Activated CD8-positive, alpha-beta T cell treated with anti-CD3 and anti-CD28 coated beads for 36 hours (primary cell): Measurements from ENCODE around the gene NCR2. TPM values are rescaled to one million over a fixed set of nuclear protein-coding genes. Genes with fewer than 3 reads are reported as not detected.

Experiments used
- ATAC-seq: fragments of 200-7000 bp; cut with Tn5 transposase; one replicate; pipeline ENCODE4 v1.10.0; 2021; ENCODE audit warnings: mild to moderate bottlenecking, moderate library complexity
- CTCF ChIA-PET: fragments of 350-600 bp; sonication (Branson Sonifier 250); formaldehyde crosslinking; loops from one replicate; lab custom pipeline; 2021; ENCODE audit warnings: antibody characterized with exemption; lab: Charles Lee
- POLR2A ChIA-PET: fragments of 350-600 bp; sonication (Branson Sonifier 250); formaldehyde crosslinking; loops from one replicate; lab custom pipeline; 2021; ENCODE audit warnings: antibody characterized with exemption; lab: Charles Lee
- DNase-seq: peaks from one replicate; pipeline ENCODE4 v3.0.0-alpha.2; 2020
- H3K27ac Mint-ChIP-seq: one replicate; pipeline ENCODE4 v1.8.0; 2021; ENCODE audit warnings: mild to moderate bottlenecking, mixed read lengths
- H3K27me3 Mint-ChIP-seq: one replicate; pipeline ENCODE4 v1.8.0; 2021; ENCODE audit warnings: mixed read lengths
- H3K36me3 Mint-ChIP-seq: one replicate; pipeline ENCODE4 v1.8.0; 2021; ENCODE audit warnings: low read depth, mixed read lengths
- H3K4me1 Mint-ChIP-seq: one replicate; pipeline ENCODE4 v1.8.0; 2021; ENCODE audit warnings: low read depth, mixed read lengths
- H3K4me3 Mint-ChIP-seq: one replicate; pipeline ENCODE4 v1.8.0; 2021; ENCODE audit warnings: mild to moderate bottlenecking, moderate library complexity, mixed read lengths
- H3K9me3 Mint-ChIP-seq: one replicate; pipeline ENCODE4 v1.8.0; 2021; ENCODE audit warnings: mixed read lengths
- intact Hi-C: fragments of 100-400 bp; cut with micrococcal nuclease; formaldehyde crosslinking; loops from one replicate; pipeline ENCODE4 v1.10.0; 2022
- total RNA-seq, 2 experiments: library from RNA; stranded (reverse); gene quantifications; one replicate each; pipeline ENCODE4 v1.2.3, GENCODE V29; 2021
- TF ChIP-seq, protein P1 (sequence below): fragments of 200-600 bp; IDR thresholded peaks from one replicate; pipeline ENCODE4 v1.8.0; 2022; ENCODE audit warnings: antibody characterized with exemption, mild to moderate bottlenecking

NCR2 gene
- total RNA-seq, 2 experiments from 2014 or later = 0.56 to 0.68 TPM

DNA sequence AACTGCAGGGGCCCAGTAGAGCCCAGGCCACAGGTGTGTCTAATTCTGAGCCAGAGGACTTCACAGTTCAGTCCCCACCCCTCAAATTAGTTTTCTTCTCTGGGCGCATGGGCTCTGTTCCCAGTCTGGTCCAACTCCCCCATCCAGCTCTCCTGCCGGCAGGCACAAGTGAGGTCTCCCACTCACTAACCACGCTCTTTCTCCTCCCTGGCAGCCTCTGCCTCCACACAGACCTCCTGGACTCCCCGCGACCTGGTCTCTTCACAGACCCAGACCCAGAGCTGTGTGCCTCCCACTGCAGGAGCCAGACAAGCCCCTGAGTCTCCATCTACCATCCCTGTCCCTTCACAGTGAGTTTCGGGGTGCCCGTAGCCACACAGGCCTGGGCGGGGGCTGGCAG is 6.2 kb downstream of the NCR2 start:
- Mint-ChIP-seq H3K4me1 (peaks cover 38% of the 10 kb centered on the region), H3K27me3 (no peaks in the 10 kb centered on the region), H3K4me3 (no peak overlapping the region), H3K36me3 (no peaks in the 10 kb centered on the region), H3K27ac (no peak overlapping the region), H3K9me3 (no peaks in the 10 kb centered on the region)
- ATAC-seq (no peak), DNase-seq (no peak)
- intact Hi-C loops = no loop called here
- CTCF ChIA-PET = interaction anchor here (1.3 kb wide), 1 partner anchor 27 kb away, joined by 4 read pairs; no protein-coding TSS in a partner anchor
- POLR2A ChIA-PET = no interaction called here
- TF ChIP-seq, protein P1, sequence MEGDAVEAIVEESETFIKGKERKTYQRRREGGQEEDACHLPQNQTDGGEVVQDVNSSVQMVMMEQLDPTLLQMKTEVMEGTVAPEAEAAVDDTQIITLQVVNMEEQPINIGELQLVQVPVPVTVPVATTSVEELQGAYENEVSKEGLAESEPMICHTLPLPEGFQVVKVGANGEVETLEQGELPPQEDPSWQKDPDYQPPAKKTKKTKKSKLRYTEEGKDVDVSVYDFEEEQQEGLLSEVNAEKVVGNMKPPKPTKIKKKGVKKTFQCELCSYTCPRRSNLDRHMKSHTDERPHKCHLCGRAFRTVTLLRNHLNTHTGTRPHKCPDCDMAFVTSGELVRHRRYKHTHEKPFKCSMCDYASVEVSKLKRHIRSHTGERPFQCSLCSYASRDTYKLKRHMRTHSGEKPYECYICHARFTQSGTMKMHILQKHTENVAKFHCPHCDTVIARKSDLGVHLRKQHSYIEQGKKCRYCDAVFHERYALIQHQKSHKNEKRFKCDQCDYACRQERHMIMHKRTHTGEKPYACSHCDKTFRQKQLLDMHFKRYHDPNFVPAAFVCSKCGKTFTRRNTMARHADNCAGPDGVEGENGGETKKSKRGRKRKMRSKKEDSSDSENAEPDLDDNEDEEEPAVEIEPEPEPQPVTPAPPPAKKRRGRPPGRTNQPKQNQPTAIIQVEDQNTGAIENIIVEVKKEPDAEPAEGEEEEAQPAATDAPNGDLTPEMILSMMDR = no peak

DNA sequence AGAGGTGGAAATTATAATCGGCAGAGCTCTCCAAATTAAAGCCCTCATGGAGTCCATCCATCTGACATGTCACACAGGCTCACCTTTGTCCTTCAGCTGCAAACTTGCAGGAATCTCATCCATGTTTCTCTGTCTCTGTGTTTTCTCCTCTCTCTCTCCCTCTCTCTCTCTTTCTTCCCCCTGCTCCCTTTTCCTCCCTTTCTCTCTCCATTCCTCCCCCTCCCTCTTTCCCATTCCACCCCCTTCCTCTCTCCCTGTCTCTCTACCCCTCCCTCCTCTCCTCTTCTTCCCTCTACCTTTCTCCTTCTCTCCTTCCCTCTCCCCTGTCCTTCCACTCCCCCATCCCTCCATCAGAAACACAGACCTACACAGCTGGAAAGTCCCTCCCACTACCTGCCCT is 6.8 kb downstream of the NCR2 start:
- Mint-ChIP-seq H3K4me1 (peaks cover 35% of the 10 kb centered on the region), H3K9me3 (no peaks in the 10 kb centered on the region), H3K36me3 (no peaks in the 10 kb centered on the region), H3K27me3 (no peaks in the 10 kb centered on the region), H3K27ac (no peak overlapping the region), H3K4me3 (no peak overlapping the region)
- POLR2A ChIA-PET = no interaction called here
- CTCF ChIA-PET = interaction anchor here (1.3 kb wide), 2 partner anchors 26 to 35 kb away, joined by 3 to 4 read pairs; no protein-coding TSS in a partner anchor
- intact Hi-C loops = no loop called here
- DNase-seq (no peak), ATAC-seq (no peak)
- TF ChIP-seq, protein P1 = no peak

DNA sequence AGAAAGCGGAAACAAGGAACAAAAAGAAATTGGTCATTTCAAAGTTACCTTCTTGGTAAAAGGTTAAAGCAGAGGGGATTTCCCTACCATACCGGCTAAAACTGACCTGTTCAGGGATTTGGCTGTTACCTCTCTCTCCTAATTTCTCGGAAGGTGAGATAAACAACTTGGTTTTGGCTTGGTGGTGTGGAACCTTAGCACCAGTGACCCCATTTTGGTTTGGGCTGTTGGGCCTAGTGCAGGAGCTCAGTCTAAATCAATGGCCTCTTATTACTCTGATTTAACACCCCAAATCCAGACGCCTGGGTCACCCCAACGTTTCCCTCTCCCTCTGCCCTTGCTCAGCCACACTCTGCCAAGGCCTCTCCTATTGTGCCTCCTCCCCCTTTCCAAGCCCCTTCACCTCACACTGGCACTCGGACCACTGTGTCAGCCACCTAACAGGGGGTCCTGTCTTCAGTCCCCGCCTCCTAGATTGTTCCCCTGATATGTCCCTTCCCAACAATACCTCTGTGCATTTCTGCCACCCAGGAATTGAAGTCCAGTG is 8.3 kb downstream of the NCR2 start:
- POLR2A ChIA-PET = interaction anchor here (1.1 kb wide), 1 partner anchor 8 kb away, joined by 3 read pairs; the partner anchor contains the start of gene NCR2
- Mint-ChIP-seq H3K27me3 (no peaks in the 10 kb centered on the region), H3K9me3 (peaks cover 3% of the 10 kb centered on the region), H3K27ac (peak overlapping the region; percentile 60), H3K4me1 (peaks cover 32% of the 10 kb centered on the region), H3K4me3 (no peak overlapping the region), H3K36me3 (no peaks in the 10 kb centered on the region)
- intact Hi-C loops = no loop called here
- DNase-seq (no peak), ATAC-seq (no peak)
- CTCF ChIA-PET = interaction anchor here (1.6 to 2.1 kb wide), 2 partner anchors 7 to 24 kb away, joined by 4 to 19 read pairs; no protein-coding TSS in a partner anchor
- TF ChIP-seq, protein P1 = no peak

DNA sequence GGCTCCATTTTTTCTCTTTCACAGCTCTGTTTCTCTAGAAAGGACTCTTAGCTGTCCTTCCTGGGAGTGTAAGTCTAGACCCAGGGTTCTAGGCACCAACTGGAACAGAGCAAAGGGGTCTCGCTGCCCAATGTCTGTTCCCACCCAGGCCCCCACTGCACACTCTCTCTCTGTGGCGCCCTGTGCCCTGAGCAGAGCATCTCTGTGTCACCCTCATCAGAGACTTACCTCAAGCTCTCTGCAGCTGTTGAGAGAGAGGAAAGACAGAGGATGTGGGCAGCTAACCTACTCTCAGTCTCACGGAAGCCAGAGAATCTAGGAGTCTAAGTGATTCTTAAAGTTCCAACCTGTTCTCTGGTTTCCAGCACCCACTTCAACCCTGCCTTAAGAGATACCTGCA is 9.5 kb downstream of the NCR2 start:
- Mint-ChIP-seq H3K9me3 (peaks cover 3% of the 10 kb centered on the region), H3K27me3 (no peaks in the 10 kb centered on the region), H3K27ac (peak overlapping the region; percentile 90), H3K4me3 (peak overlapping the region; percentile 37), H3K36me3 (no peaks in the 10 kb centered on the region), H3K4me1 (peaks cover 32% of the 10 kb centered on the region)
- TF ChIP-seq, protein P1 = no peak
- intact Hi-C loops = no loop called here
- CTCF ChIA-PET = interaction anchor here (0.9 to 2.1 kb wide), 10 partner anchors 9 to 66 kb away, joined by 3 to 19 read pairs (median 3); no protein-coding TSS in a partner anchor
- ATAC-seq (peak; percentile 99), DNase-seq (peak; percentile 70)
- POLR2A ChIA-PET = interaction anchor here (0.6 to 1.3 kb wide), 2 partner anchors 11 to 50 kb away, joined by 3 to 9 read pairs; no protein-coding TSS in a partner anchor

DNA sequence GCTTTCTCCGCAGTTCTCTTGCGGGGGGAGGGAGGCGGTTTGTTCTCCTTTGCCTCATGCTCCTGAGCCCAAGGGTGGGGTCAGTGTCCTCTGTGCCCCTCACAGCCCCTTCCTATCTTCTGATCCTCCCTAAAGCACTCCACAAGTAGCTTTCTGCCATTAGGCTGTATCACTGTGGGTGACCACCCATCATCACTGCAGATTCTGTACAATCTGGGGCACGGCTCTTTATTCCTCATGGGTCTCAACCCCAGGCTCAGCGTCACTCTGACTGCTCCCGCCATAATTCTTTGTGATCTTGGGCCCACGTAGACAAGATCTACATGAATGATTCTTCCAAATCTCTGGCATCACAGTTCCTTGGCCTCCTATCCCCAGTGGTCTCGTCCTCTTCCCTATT is 10.5 kb downstream of the NCR2 start:
- intact Hi-C loops = no loop called here
- no peak overlapping the region for H3K4me3 Mint-ChIP-seq
- no peaks in the 10 kb centered on the region for H3K27me3 Mint-ChIP-seq
- ATAC-seq (no peak), DNase-seq (no peak)
- peak overlapping the region; percentile 90 for H3K27ac Mint-ChIP-seq
- ChIA-PET CTCF (interaction anchor here (1.5 to 2.1 kb wide), 3 partner anchors 11 to 39 kb away, joined by 6 to 19 read pairs (median 19); no protein-coding TSS in a partner anchor), POLR2A (interaction anchor here (1.3 kb wide), 1 partner anchor 12 kb away, joined by 9 read pairs; no protein-coding TSS in a partner anchor)
- peaks cover 32% of the 10 kb centered on the region for H3K4me1 Mint-ChIP-seq
- H3K9me3 Mint-ChIP-seq = peaks cover 3% of the 10 kb centered on the region
- no peaks in the 10 kb centered on the region for H3K36me3 Mint-ChIP-seq
- TF ChIP-seq, protein P1 = no peak
